Upper lobe of left lung (tissue), 4 donors: ENCODE data around the gene UBQLN1.

Experiments
- CTCF ChIP-seq, 6 experiments: fragments of 450-650 bp in 4 of 6; fragments of 200-600 bp in 2 of 6; sonication (generic) in 2 of 6; IDR thresholded peaks; one replicate each; pipeline ENCODE4 v1.5.1; 2016 to 2019; ENCODE audit warnings: antibody characterized with exemption in 6 of 6
- POLR2A ChIP-seq, 4 donors: fragments of 450-650 bp; IDR thresholded peaks; one replicate each; pipeline ENCODE4 v1.5.1; 2016 to 2017; ENCODE audit warnings: antibody characterized with exemption in 4 of 4, mild to moderate bottlenecking in 2 of 4

- TF ChIP-seq CTCF (IDR thresholded peaks at IDR 0.05) (no peak), POLR2A (IDR thresholded peaks at IDR 0.05) (no peak)
Measured at GRCh38 chr9:83681490-83681889, 26.3 kb downstream of the UBQLN1 start.
